HG02623 (cell line): ENCODE measurements around the gene ASIC4.

ENCODE experiments used
- ATAC-seq: cut with Tn5 transposase; IDR thresholded peaks from one replicate; pipeline ENCODE4 v1.9.1; 2021; ENCODE audit warnings: moderate library complexity; ENCODE audit not compliant: unreplicated experiment

The ASIC4 gene

DNA sequence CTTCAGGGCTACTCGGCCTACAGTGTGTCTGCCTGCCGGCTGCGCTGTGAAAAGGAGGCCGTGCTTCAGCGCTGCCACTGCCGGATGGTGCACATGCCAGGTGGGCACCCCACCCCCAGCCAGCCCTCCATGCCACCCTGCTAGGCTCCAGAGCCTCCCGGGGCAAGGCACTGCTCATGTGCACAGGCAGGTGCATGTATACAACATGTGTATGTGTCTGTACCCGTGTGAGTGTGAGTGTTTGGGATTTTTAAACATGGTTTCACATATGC, 18.0 kb downstream of the ASIC4 start:
- ATAC-seq, result no peak

DNA sequence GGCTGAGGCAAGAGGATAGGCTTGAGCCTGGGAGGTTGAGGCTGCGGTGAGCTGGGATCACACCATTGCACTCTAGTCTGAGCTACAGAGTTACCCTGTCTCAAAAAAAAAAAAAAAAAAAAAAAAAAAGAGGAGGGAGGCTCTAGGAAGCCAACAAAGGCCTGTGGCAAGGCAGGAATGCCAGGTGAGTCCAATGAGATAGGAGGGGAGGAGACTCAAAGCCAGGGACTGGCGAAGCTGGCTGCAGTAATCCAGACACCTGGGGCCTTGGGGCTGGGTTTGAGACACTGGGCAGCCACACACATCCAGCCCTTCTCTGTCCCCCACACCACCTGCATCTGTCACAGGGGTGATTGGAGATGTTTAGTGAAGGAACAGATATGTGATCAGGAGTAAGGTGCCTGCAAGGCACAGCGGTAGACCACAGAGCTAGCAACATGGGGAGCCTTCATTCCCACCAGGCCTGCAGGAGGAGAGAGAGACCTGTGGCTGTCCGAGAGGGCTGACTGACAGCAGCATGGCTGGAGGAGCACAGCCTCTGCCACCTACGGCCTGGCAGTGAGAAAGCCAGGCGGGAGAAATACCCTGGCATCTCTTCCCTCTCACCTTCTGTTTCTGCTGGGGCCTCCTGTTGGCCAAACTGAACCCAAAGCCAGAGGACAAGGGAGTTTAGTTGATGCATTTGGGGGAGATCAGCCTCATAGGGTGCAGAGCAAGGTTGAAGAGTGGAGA, 19.8 kb downstream of the ASIC4 start:
- ATAC-seq, result no peak

DNA sequence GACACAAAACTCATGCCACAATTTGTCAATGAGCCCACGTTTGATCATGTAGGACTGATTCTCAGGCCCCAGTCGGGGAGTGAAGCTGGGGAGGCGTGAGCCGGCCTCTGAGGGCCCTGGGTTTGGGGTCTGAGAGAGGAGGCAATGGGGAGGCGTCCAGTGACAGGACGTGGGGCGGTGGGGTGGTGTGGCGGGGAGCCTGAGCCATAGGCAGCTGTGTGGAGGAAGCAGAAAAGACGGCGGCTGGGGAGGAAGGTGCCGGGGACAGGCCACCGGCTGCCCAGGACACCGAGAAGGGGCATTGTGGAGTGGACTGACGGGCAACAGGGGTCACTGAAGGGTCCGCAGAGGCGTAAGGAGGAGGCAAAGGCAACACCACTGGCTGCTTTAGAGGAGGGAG, 22.1 kb downstream of the ASIC4 start:
- ATAC-seq, result no peak

DNA sequence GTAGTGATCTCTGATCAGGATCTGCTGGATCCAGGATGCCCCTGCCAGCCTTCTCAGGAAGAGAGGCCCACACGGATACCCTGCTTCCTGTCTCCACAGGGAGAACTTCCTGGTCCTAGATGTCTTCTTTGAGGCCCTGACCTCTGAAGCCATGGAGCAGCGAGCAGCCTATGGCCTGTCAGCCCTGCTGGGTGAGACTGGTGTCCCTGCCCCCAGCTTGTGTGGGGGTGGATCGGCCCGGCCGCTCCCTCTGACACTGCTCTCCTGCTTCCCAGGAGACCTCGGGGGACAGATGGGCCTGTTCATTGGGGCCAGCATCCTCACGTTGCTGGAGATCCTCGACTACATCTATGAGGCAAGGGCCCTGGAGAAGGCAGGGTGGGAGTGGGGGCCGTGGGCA, 22.7 kb downstream of the ASIC4 start:
- ATAC-seq, result no peak

DNA sequence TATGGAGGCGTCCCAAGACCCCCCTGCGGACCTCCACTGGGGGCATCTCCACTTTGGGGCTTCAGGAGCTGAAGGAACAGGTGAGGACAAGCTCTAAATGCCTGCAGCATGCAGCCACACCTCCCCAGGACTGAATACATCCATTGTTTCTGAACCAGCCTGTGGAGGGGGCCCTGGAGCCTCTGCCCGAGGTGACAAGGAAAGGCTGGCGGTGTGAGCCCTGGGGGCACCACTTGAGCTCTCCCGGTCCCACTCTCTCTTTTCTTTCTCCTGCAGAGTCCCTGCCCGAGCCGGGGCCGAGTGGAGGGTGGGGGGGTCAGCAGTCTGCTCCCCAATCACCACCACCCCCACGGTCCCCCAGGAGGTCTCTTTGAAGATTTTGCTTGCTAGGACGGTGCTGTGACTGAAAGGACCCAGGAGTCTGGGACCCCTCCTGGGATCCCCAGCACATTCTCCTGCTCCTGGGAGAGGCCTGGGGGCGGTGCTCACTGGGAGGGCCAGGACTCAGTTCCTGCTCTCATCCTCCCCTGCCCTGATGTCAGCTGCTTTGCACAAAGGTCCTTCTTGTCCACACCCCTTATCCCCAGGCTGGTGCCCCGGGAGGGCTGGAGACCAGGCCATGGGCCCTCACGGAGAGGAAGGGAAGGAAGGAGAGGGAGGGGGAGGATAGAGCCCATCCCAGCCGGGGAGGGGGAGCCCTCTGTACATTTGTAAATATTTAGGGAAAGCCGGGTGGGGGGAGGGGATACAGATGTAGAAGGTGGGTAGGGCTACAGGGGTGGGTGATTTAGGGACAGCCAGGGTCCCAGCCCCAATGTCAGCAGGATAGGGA, 23.6 kb downstream of the ASIC4 start:
- ATAC-seq, result no peak

DNA sequence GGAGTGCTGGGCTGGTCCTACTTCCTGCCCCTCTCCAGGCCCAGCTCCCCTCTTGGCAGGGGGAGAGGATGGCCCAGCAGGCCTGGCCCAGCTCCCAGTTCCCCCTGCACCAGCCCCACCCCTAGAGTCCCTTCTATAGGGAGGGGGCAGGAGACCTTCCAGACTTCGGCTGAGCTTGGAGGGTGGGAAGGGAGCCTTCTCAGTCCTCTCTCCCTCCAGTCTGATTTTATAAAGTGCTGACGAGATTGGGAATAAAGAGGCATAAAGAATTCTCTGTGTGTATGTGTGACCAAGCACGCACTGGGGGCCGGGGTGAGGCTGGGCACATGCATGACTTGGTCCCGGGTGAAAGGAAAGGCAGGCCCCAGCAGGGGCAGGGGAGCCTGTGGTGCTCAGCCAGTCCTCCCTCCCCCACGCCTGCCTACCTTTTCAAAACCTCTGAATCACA, 24.2 kb downstream of the ASIC4 start:
- ATAC-seq, result no peak

DNA sequence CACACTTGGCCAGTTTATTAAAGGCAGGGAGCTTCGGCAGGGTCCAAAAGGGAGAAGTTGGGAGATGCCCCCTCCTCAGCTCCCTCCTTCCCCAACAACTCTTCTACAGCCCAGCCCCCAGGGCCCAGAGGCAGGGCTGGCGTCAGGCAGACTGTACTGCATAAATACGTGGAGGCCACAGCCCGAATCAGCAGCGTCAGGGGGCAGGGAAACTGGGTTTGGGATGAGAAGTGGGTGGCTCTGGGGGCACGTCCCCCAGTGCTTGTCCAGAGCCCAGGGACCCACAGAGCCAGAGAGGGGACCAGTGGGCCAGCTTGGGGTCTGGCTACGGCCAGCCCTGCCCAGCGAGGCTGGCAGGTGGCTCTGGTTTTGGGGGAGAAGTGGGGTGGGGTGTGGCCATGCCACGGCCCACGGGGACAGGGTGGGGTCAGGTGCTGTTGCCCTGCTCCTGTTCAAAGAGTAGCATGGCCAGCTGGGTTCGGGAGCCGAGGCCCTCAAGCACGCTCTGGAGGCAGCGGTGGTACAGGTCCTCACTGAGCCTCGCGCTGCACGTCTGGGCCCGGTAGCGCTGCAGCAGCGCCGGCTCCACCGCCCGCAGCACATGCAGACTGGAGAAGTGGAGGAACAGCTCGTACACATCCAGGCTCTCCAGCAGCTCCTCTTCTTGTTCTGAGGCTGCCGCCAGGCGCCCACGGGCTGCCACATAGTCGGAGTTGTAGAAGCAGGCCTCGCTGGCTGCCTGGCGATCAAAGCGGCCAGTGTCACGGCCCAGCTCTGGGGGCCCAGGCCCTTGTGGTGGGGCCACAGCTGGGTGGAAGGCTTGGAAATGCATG, 24.9 kb downstream of the ASIC4 start:
- no peak for ATAC-seq

DNA sequence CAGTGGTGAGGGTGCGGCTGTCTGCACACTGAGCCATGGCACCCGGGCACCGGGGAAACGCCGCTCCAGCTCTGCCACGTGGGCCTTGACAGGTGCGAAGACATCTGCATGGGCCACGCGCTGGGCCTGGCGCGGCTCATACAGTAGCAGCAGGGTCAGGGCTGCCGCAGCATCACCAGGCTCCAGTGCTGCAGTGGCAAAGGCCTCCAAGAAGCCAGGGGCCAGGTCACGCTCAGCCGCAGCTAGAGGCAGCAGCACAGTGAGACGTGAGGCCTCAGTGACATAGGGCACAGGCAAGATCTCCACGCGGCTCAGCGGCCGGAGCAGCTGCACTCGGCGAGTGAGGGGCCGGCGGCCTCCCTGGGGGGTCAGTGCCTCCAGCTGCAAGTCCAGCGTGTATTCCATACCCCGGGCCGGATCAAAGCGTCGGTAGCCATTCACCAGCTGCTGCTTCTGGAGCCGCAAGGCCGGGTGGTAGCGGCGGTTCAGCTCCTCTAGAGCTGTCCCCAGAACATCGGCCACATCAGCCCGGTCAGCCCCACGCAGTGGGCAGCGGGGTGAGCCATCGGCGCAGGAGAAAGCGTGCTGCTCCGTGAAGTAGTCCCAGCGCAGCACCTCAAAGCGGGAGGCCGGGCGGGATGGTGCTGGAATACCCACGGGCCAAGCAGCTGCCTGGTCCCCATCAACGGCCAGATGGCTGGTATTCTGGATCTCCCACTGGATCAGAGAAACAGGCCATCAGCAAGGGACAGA, 25.8 kb downstream of the ASIC4 start:
- no peak for ATAC-seq

DNA sequence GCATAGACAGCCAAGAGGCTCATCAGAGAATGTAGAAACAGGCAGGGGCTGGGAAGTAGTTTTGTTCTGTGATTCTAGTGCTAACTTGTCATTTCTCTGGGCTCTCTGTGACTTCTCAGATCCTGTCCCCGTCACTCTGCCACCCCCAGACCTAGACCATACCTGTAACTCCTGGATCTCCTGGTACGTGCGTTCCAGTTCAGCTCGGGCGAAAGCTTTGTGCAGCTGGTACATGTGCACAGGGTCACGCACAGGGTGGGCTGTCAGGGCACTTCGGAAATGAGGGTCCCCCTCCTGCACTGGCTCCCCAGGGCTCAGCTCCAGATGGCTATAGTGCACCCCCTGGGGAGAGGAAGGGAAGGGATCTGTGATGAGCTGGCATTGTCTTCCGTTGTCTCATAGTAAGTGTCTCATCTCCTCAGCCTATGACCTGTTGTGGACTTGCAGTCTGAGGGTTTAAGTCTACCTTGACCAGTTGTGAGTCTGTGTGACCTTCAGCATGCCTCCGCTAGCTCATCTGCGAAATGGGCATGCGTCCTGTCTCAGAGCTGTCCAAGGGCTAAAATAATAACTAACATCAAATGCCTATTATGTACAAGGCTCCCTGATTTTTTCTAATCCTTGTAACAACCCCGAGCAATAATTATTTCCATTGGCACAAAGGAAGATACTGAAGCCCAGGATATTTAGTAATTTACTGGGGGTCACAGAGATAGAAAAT, 26.7 kb downstream of the ASIC4 start:
- ATAC-seq, result no peak

DNA sequence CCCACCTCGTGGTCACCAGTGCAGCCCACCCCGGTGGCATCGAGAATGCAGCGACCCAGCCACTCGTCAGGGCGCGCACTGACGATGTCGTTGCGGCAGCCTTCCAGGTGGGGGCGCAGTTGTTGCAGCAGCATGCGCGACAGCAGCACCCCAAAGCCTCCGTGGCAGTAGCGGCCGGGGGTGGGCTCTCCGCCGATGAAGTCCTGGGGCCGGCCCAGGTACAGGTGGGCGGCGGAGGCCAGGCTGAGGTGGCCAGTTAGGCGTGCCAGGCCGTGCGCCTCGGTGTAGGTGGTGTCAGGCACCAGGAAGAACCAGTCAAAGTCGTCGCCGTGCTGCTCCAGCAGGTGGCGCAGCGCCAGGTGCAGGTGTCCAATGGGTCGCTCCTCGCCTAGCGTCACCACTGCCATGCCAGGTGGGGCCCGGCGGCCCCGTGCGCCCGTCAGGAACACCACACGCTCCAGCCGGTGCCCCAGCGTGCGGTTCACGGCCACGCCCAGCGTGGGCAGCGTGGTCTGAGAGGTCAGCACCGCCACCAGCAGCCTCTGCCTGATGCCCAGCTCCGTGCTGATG, 27.4 kb downstream of the ASIC4 start:
- ATAC-seq, result peak; percentile 44

DNA sequence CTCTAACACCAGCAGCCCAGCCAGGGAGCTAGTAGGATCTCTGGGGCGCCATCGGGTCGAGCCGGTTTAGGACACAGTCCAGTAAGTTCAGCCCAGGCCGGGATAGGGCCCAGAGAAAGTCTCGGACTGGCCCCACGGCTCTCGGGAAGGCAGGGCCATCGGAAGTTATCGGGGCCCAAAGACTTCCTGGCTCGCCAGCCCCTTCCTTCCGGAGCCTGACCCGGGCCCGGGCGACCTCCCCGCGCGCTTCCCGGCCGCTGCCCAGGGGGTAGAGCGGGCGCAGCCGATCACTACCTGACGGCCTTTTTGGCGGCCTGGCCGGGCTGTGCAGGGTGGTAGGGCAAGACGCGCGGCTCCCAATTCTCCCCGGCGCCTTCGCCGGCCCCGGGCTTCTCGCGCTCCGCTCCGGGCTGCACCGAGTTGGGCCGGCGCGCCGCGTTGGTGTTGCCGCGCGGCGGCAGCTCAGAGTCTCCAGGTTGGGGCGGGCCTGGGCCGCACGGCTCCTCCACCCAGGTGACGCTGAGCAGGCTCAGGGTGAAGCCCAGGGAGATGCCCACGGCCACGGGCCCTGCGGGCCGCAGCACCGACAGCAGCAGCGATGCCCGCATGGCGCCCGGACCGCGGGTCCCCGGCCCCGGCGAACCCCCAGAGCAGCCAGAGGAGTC, 28.8 kb downstream of the ASIC4 start:
- ATAC-seq, result peak; percentile 28

DNA sequence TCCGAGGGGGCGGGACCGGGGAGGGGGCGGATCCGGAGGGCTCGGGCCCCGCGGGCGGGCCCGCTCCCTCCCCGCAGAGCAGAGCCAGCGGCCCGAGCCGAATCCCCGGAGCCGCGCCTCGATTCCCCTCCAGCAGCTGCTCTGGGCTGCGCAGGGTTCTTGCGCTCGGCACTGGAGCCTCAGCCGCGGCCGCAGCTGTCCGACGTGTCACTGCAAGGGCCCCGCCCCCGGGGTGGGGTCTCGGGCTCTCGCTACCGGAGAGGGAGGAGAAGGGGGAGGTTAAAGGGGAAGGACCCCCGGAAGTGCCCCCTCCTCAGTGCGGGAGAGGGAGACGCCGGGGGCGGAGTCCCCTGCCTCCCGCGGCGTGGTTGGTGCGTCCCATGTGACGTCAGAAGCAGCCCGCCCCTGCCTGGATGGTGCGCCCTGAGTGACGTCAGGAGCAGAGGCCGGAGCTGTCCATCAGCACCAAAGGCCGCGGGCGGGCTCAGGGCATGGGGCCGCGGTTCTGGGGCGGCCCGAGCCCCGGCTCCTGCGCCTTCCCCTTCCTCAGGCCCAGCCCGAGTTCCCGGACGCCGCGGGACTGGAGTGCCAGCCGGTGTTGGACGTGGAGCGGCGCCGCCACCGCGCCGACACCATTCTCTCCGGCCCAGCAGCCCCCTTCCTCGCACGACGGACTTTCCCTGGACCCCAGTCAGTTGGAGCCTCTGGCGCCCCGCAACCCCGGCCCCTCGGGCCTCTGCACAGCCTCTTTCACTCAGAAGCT, 29.5 kb downstream of the ASIC4 start, which contains the start of the genes CHPF and TMEM198:
CHPF (minus strand) TSS at position 214 of the 763 bp plus-strand sequence. CDS start 271 bp downstream, outside the sequence.
TMEM198 (plus strand) TSS at position 433 of the 763 bp plus-strand sequence. CDS start 700 bp downstream, outside the sequence.
- ATAC-seq, result peak; percentile 73

DNA sequence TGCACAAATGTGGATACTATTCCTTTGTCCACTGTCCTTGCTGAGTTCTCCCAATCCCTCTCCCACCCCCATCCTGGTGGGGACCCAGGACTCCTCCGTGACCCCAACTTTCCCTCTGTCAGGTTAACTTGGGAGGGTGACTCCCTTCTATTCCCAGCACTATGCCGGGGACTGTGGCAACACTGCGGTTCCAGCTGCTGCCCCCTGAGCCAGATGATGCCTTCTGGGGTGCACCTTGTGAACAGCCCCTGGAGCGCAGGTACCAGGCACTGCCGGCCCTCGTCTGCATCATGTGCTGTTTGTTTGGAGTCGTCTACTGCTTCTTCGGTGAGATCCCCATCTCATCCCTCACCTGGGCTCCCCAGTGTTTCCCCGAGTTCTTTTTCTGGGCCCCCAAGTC, 30.3 kb downstream of the ASIC4 start:
- no peak for ATAC-seq

DNA sequence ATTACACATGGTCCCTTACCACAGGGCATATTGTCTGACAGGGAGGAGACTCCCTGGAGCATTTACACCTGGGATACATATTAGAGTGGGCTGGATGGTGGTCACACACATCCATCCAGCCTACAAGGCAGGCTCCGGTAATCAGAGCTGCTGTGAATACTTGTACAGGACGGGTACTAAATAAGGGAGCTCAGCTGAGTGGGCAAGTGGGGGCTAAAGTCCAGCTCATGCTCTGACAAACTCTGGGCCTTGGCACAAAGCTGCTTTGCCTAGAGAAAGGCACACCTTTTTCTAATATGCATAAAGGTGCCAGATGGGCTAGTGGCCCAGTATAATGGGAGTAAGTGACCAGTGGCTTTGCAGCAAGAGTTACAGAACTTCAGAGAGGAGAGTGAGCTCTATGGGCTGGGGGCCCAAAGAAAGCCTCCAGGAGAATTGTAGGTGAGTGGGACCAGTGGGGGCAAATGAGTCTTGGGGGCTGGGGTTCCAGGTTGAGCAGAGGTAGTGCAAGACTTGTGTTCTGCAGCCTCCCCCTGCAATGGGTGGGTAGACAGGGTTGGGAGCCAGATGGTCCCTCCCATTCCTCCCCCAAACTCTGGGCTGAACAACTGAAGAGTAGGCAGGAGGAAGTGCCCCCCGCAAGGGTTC, 31.1 kb downstream of the ASIC4 start:
- no peak for ATAC-seq

DNA sequence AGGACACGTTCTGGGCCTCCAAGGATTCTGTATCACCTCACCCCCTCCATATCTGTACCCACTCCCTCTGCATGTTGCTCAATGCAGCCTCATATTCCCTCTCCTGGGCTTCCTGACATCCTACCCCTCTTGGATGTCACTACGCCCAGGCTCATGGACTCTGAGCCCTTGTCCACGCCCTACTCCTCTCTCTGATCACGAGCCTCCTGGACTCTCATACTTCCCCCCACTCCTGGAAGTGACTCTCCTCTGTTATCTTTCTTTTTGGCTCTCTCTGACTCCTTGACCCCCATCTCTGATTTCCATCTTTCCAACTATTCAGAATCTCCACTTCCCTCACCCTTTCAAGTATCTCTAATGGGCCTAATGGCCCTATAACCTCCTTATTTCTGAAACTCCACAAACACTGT, 31.7 kb downstream of the ASIC4 start:
- ATAC-seq, result no peak

DNA sequence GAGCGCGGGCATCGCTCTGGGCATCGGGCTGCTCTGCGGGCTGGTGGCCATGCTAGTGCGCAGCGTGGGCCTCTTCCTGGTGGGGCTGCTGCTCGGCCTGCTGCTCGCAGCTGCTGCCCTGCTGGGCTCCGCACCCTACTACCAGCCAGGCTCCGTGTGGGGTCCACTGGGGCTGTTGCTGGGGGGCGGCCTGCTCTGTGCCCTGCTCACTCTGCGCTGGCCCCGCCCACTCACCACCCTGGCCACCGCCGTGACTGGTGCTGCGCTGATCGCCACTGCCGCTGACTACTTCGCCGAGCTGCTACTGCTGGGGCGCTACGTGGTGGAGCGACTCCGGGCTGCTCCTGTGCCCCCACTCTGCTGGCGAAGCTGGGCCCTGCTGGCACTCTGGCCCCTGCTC, 33.3 kb downstream of the ASIC4 start:
- ATAC-seq, result no peak

DNA sequence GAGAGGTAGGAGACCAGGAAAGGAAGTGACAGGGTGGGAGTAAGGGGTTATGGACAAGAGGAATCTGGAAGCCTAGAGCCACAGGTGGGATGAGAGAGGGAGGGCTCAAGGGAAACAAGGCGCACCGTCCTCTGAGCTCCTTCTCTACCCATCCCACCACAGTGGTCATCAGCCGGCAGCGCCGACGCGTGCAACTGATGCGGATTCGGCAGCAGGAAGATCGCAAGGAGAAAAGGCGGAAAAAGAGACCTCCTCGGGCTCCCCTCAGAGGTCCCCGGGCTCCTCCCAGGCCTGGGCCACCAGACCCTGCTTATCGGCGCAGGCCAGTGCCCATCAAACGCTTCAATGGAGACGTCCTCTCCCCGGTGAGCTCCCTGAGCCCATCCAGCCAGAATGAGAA, 34.7 kb downstream of the ASIC4 start:
- ATAC-seq, result no peak

DNA sequence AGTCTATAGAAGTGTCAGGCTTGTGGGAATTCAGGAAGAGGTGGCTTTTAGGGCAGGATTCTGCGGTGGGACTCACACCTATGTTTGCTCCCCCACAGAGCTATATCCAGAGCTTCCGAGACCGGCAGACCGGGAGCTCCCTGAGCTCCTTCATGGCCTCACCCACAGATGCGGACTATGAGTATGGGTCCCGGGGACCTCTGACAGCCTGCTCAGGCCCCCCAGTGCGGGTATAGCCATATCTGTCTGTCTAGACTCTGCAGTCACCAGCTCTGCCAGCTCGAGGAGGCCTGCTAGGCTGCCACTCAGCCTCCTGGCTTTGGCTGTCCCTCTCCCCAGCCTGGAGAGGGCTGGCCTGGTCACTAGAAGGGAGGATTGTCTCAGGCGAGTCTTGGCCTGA, 35.3 kb downstream of the ASIC4 start:
- ATAC-seq, result no peak
